ENCODE results near the gene MTG2. TPM values are rescaled to one million over a fixed set of nuclear protein-coding genes. Genes with fewer than 3 reads are reported as not detected.
A peak's percentile ranks its signal among the peaks of the same experiment; 100 is the strongest.

MTG2 gene
- total RNA-seq, 1 donor from 2014 or later: 14.9 TPM

DNA sequence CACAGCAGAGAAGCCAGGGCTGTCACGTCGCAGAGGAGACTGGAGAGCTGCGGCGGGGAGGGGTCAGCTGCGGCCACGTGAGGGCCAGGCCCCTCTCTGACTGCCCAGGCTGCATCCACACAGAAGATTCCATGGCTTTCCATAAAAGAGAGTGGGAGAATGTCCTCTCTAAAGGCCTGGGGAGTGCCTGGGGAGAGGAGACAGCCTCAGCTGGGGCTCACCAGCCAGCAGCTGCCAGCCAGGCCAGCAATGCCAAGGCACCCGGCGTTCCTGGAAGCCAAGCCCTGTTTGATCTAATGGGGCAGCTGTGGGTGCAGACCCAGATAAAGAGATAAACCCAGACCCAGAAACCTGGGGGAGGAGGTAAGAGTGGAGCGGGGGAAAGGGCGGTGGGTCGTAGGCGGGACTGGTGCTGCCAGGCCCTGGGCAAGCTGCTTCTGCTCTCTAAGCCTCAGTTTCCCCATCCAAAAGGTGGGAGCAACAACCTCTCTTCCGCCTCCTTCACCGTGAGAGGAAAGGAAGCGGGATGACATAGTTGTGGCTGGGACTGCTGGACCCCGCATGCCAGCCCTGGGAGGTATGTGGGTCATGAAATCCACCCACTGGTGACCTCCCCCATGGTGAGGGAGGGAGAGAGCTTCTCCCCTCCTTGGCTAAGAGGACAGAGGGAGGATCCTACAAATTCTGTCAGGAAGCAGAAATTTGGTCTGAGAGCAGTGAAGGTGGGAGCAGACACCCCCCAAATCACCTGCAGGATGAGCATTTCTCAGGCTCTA lies 52.4 kb downstream of the MTG2 start:
- H3K4me3 ChIP-seq (ENCODE audit: low read depth, low read length): no peak overlapping the region
- DNase-seq (ENCODE audit: low read depth): no peak
- TF ChIP-seq, protein P1, sequence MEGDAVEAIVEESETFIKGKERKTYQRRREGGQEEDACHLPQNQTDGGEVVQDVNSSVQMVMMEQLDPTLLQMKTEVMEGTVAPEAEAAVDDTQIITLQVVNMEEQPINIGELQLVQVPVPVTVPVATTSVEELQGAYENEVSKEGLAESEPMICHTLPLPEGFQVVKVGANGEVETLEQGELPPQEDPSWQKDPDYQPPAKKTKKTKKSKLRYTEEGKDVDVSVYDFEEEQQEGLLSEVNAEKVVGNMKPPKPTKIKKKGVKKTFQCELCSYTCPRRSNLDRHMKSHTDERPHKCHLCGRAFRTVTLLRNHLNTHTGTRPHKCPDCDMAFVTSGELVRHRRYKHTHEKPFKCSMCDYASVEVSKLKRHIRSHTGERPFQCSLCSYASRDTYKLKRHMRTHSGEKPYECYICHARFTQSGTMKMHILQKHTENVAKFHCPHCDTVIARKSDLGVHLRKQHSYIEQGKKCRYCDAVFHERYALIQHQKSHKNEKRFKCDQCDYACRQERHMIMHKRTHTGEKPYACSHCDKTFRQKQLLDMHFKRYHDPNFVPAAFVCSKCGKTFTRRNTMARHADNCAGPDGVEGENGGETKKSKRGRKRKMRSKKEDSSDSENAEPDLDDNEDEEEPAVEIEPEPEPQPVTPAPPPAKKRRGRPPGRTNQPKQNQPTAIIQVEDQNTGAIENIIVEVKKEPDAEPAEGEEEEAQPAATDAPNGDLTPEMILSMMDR (conservative IDR thresholded peaks at IDR 0.05; ENCODE audit: low read depth, low read length): no peak

DNA sequence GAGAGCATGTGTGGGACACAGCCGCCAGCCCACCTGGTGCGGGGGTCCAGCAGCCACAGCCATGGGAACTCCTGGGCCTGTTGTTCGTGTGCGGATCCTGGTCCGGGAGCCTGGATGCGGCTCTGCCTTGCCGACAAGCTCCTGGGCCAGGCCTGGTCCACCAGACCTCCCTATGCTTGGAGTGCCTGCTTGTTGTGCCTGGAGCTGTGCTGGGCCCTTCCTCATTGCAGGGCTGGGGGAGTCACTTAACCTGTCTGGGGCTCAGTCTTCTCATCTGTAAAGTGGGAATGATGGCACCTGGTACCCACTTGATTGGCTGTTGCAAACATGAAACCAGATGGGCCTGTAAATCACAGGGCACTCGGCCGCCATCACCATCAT lies 52.9 kb downstream of the MTG2 start:
- no peak overlapping the region for H3K4me3 ChIP-seq (ENCODE audit: low read depth, low read length)
- TF ChIP-seq, protein P1 (conservative IDR thresholded peaks at IDR 0.05; ENCODE audit: low read depth, low read length): no peak
- DNase-seq (ENCODE audit: low read depth): no peak

DNA sequence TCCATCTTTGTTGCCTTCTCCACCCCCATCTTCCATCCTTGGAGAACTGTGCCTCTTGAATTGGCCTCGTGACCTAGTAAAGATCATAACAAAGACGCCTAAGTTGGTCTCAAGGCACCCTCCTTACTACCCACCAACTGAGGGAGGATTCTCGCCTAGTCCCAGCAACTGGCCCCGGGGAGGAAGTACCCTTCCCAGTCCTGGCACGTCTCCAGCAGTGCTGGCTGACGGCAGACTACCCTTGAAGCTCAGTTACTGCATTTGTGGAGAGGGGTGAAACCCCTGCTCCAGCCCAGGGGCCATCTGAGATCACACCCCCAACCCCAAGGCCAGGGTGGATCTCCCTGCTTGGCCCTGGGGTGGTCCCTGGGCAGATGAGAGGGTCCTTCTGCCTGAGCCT lies 53.4 kb downstream of the MTG2 start:
- DNase-seq (ENCODE audit: low read depth): no peak
- TF ChIP-seq, protein P1 (conservative IDR thresholded peaks at IDR 0.05; ENCODE audit: low read depth, low read length): no peak
- H3K4me3 ChIP-seq (ENCODE audit: low read depth, low read length): no peak overlapping the region

DNA sequence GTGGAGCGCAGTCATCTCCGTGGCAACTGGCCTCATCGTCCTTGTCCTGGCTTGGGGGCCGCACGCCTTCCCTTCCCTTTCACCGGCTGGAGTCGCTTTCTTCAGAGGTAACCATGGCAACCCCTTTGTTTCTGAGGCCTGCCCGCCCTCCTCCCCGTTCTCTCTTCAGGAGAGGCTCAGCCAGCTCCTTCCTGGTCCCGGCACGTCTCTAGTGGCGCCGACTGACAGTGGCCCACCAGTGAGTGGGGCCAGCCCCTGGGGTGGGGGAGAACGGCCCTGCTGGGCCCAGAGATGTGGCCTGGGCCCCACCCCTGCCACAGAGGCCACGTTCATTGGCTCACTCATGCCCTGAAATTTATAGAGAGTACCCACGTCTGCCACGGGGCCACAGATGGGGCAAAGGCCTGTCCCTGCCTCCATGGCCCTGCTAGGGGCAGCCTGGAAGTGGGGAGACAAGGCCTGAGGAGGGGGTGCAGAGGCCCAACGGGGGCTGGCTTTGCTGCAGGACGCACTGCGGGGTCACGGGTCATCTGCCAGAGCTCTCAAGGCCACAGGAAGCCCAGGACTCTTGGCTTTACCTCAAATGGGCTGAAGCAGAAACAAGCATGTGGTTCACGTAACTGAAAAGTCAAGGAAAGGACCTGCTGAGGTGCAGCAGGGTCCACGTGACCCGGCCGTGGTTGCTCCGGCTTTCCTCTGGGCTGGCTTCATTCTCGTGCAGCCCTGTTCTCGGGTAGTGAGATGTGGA lies 54.1 kb downstream of the MTG2 start:
- TF ChIP-seq, protein P1 (conservative IDR thresholded peaks at IDR 0.05; ENCODE audit: low read depth, low read length): no peak

DNA sequence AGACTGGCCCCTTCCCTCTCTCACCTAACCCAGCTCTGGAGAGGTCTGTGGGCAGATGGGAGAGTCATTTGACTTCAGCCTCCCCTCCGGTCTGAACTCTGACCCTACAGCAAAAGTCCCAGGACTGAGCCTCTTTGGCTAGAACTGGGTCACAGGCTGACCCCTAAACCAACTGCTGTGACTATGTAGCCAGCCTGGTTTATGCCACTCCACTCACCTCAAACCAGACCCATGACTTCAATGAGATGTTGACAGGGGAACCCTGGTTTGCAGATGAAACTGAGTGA lies 54.6 kb downstream of the MTG2 start:
- DNase-seq (ENCODE audit: low read depth): no peak
- TF ChIP-seq, protein P1 (conservative IDR thresholded peaks at IDR 0.05; ENCODE audit: low read depth, low read length): no peak
- no peak overlapping the region for H3K4me3 ChIP-seq (ENCODE audit: low read depth, low read length)

More for the DNA sequence above, 54.1 kb downstream of the MTG2 start:
- H3K4me3 ChIP-seq (ENCODE audit: low read depth, low read length): no peak overlapping the region
- DNase-seq (ENCODE audit: low read depth): no peak

DNA sequence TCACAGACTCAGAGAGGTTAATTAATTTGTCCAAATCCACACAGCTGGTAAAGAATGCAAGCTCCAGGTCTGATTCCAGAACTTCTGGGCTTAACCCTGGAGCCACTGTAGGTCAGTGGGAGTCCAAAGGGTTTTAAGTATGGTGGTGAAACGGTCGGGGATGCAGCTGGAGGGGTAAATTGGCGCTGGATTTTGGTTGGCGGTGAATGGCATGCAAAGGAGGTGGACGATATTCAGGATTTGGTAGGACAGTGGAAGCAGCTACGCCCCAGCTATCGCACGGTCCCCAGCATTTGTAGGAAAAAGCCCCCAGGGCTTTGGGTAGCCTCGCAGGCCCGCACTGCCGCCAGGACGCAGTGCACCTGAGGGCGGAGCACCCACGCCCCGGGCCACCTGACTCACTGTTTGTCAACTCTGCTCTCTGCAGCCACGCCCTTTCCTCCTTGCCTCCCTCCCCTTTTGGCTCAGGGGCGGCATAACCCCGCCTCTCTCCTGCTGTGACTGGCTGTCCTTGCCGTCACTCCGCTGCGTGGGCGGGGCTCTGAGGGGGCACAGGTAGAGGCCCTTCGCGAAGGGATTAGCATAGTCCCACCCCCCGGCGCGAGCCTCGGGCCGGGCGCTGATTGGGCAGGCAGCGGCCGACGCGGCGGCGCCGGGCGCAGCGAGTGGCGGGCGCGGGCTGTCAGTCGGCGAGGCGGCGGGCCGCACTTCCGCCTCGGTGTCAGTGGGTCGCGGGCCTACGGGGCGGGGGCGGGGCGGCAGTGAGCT lies 55.2 kb downstream of the MTG2 start, which contains the start of gene OSBPL2:
Gene OSBPL2 (plus strand): TSS at position 721 of the 768 bp plus-strand sequence. CDS start 17,664 bp downstream, outside the sequence.
- H3K4me3 ChIP-seq (ENCODE audit: low read depth, low read length): peak within 1 kb of the TSS; percentile 81
- DNase-seq (ENCODE audit: low read depth): peak; percentile 56
- TF ChIP-seq, protein P1 (conservative IDR thresholded peaks at IDR 0.05; ENCODE audit: low read depth, low read length): no peak

Data from epithelial cell of proximal tubule (primary cell).